GM12872 (cell line): ENCODE data around the gene SAMD5.

ENCODE experiments used
- CTCF ChIP-seq: IDR thresholded peaks from 3 replicates; pipeline ENCODE4 v1.5.1; 2011; ENCODE audit warnings: low read depth, mild to moderate bottlenecking, low read length, moderate library complexity; ENCODE audit not compliant: insufficient read depth

SAMD5 gene

GRCh38 chr6:147486683-147487082 lies 21.8 kb upstream of the SAMD5 start:
- TF ChIP-seq CTCF, result no peak

- TF ChIP-seq CTCF, result no peak
Measured at GRCh38 chr6:147497472-147497871, 11.0 kb upstream of the SAMD5 start.

- TF ChIP-seq CTCF, result no peak
Measured at GRCh38 chr6:147503587-147503986, 4.9 kb upstream of the SAMD5 start.

GRCh38 chr6:147504848-147505247 lies 3.6 kb upstream of the SAMD5 start:
- no peak for TF ChIP-seq CTCF

GRCh38 chr6:147506704-147507114 lies 1.8 kb upstream of the SAMD5 start:
- peak; percentile 64 for TF ChIP-seq CTCF

- TF ChIP-seq CTCF, result no peak
Measured at GRCh38 chr6:147507162-147508041, 1.1 kb upstream of the SAMD5 start.

GRCh38 chr6:147508866-147509608 lies 547 bp downstream of the SAMD5 start:
- TF ChIP-seq CTCF, result no peak
